ENCODE data around the gene ISOC2.
"Not testable (repeated sequence)": the region's sequence is repeated elsewhere in the genome, so short reads cannot be mapped to it uniquely, and the experiment has no call there.

ISOC2 gene

GRCh38 chr19:55456347-55456746, 5.1 kb downstream of the ISOC2 start:
- DNase-seq = no peak
- Histone ChIP-seq H3K4me1 (ENCODE audit: control insufficient read depth, insufficient read depth, low read length, poor library complexity, severe bottlenecking) (peaks cover 20% of the 10 kb centered on the region), H3K4me3 (ENCODE audit: insufficient read depth, low read depth, low read length, poor library complexity, severe bottlenecking) (no peak overlapping the region), H3K36me3 (ENCODE audit: control insufficient read depth, insufficient read depth, low read length) (no peaks in the 10 kb centered on the region), H3K27me3 (replicated peaks; ENCODE audit: control insufficient read depth, insufficient read depth, low read length, poor library complexity, severe bottlenecking) (peaks cover 12% of the 10 kb centered on the region), H3K27ac (ENCODE audit: insufficient read depth, low read length, poor library complexity, severe bottlenecking) (no peak overlapping the region), H3K9me3 (ENCODE audit: control insufficient read depth, low read length) (no peaks in the 10 kb centered on the region)

- Histone ChIP-seq H3K4me3 (ENCODE audit: insufficient read depth, low read depth, low read length, poor library complexity, severe bottlenecking) (no peak overlapping the region), H3K4me1 (ENCODE audit: control insufficient read depth, insufficient read depth, low read length, poor library complexity, severe bottlenecking) (peaks cover 15% of the 10 kb centered on the region), H3K27ac (ENCODE audit: insufficient read depth, low read length, poor library complexity, severe bottlenecking) (no peak overlapping the region), H3K36me3 (ENCODE audit: control insufficient read depth, insufficient read depth, low read length) (no peaks in the 10 kb centered on the region), H3K9me3 (ENCODE audit: control insufficient read depth, low read length) (no peaks in the 10 kb centered on the region), H3K27me3 (replicated peaks; ENCODE audit: control insufficient read depth, insufficient read depth, low read length, poor library complexity, severe bottlenecking) (peaks cover 15% of the 10 kb centered on the region)
- no peak for DNase-seq
Observed at GRCh38 chr19:55455576-55456235, 5.7 kb downstream of the ISOC2 start.

- H3K9me3 ChIP-seq (ENCODE audit: control insufficient read depth, low read length) = no peaks in the 10 kb centered on the region
- H3K27me3 ChIP-seq (replicated peaks; ENCODE audit: control insufficient read depth, insufficient read depth, low read length, poor library complexity, severe bottlenecking) = peaks cover 22% of the 10 kb centered on the region
- peaks cover 13% of the 10 kb centered on the region for H3K4me1 ChIP-seq (ENCODE audit: control insufficient read depth, insufficient read depth, low read length, poor library complexity, severe bottlenecking)
- no peak overlapping the region for H3K4me3 ChIP-seq (ENCODE audit: insufficient read depth, low read depth, low read length, poor library complexity, severe bottlenecking)
- H3K36me3 ChIP-seq (ENCODE audit: control insufficient read depth, insufficient read depth, low read length) = no peaks in the 10 kb centered on the region
- no peak for DNase-seq
- no peak overlapping the region for H3K27ac ChIP-seq (ENCODE audit: insufficient read depth, low read length, poor library complexity, severe bottlenecking)
Observed at GRCh38 chr19:55454787-55455243, 6.6 kb downstream of the ISOC2 start.

GRCh38 chr19:55453511-55454260, 7.8 kb downstream of the ISOC2 start:
- no peaks in the 10 kb centered on the region for H3K36me3 ChIP-seq (ENCODE audit: control insufficient read depth, insufficient read depth, low read length)
- peaks cover 25% of the 10 kb centered on the region for H3K27me3 ChIP-seq (replicated peaks; ENCODE audit: control insufficient read depth, insufficient read depth, low read length, poor library complexity, severe bottlenecking)
- peaks cover 13% of the 10 kb centered on the region for H3K4me1 ChIP-seq (ENCODE audit: control insufficient read depth, insufficient read depth, low read length, poor library complexity, severe bottlenecking)
- DNase-seq = no peak
- no peak overlapping the region for H3K27ac ChIP-seq (ENCODE audit: insufficient read depth, low read length, poor library complexity, severe bottlenecking)
- H3K9me3 ChIP-seq (ENCODE audit: control insufficient read depth, low read length) = no peaks in the 10 kb centered on the region
- H3K4me3 ChIP-seq (ENCODE audit: insufficient read depth, low read depth, low read length, poor library complexity, severe bottlenecking) = no peak overlapping the region

GRCh38 chr19:55452749-55453346, 8.6 kb downstream of the ISOC2 start:
- Histone ChIP-seq H3K4me1 (ENCODE audit: control insufficient read depth, insufficient read depth, low read length, poor library complexity, severe bottlenecking) (peaks cover 13% of the 10 kb centered on the region), H3K27ac (ENCODE audit: insufficient read depth, low read length, poor library complexity, severe bottlenecking) (no peak overlapping the region), H3K9me3 (ENCODE audit: control insufficient read depth, low read length) (no peaks in the 10 kb centered on the region), H3K4me3 (ENCODE audit: insufficient read depth, low read depth, low read length, poor library complexity, severe bottlenecking) (no peak overlapping the region), H3K27me3 (replicated peaks; ENCODE audit: control insufficient read depth, insufficient read depth, low read length, poor library complexity, severe bottlenecking) (peaks cover 25% of the 10 kb centered on the region), H3K36me3 (ENCODE audit: control insufficient read depth, insufficient read depth, low read length) (no peaks in the 10 kb centered on the region)
- no peak for DNase-seq

GRCh38 chr19:55451965-55452748, 9.3 kb downstream of the ISOC2 start:
- Histone ChIP-seq H3K4me3 (ENCODE audit: insufficient read depth, low read depth, low read length, poor library complexity, severe bottlenecking) (peak overlapping the region; percentile 33), H3K27me3 (replicated peaks; ENCODE audit: control insufficient read depth, insufficient read depth, low read length, poor library complexity, severe bottlenecking) (peaks cover 25% of the 10 kb centered on the region), H3K36me3 (ENCODE audit: control insufficient read depth, insufficient read depth, low read length) (no peaks in the 10 kb centered on the region), H3K27ac (ENCODE audit: insufficient read depth, low read length, poor library complexity, severe bottlenecking) (no peak overlapping the region), H3K9me3 (ENCODE audit: control insufficient read depth, low read length) (no peaks in the 10 kb centered on the region), H3K4me1 (ENCODE audit: control insufficient read depth, insufficient read depth, low read length, poor library complexity, severe bottlenecking) (peaks cover 13% of the 10 kb centered on the region)
- no peak for DNase-seq

- no peaks in the 10 kb centered on the region for H3K9me3 ChIP-seq (ENCODE audit: control insufficient read depth, low read length)
- H3K4me3 ChIP-seq (ENCODE audit: insufficient read depth, low read depth, low read length, poor library complexity, severe bottlenecking) = no peak overlapping the region
- no peak overlapping the region for H3K27ac ChIP-seq (ENCODE audit: insufficient read depth, low read length, poor library complexity, severe bottlenecking)
- peaks cover 25% of the 10 kb centered on the region for H3K27me3 ChIP-seq (replicated peaks; ENCODE audit: control insufficient read depth, insufficient read depth, low read length, poor library complexity, severe bottlenecking)
- no peak for DNase-seq
- peaks cover 13% of the 10 kb centered on the region for H3K4me1 ChIP-seq (ENCODE audit: control insufficient read depth, insufficient read depth, low read length, poor library complexity, severe bottlenecking)
- no peaks in the 10 kb centered on the region for H3K36me3 ChIP-seq (ENCODE audit: control insufficient read depth, insufficient read depth, low read length)
Observed at GRCh38 chr19:55451163-55451964, 10.1 kb downstream of the ISOC2 start.

GRCh38 chr19:55449469-55449868, 12.0 kb downstream of the ISOC2 start:
- H3K27me3 ChIP-seq (replicated peaks; ENCODE audit: control insufficient read depth, insufficient read depth, low read length, poor library complexity, severe bottlenecking) = peaks cover 25% of the 10 kb centered on the region
- peaks cover 13% of the 10 kb centered on the region for H3K4me1 ChIP-seq (ENCODE audit: control insufficient read depth, insufficient read depth, low read length, poor library complexity, severe bottlenecking)
- H3K27ac ChIP-seq (ENCODE audit: insufficient read depth, low read length, poor library complexity, severe bottlenecking) = no peak overlapping the region
- DNase-seq = no peak
- no peaks in the 10 kb centered on the region for H3K36me3 ChIP-seq (ENCODE audit: control insufficient read depth, insufficient read depth, low read length)
- no peaks in the 10 kb centered on the region for H3K9me3 ChIP-seq (ENCODE audit: control insufficient read depth, low read length)
- H3K4me3 ChIP-seq (ENCODE audit: insufficient read depth, low read depth, low read length, poor library complexity, severe bottlenecking) = no peak overlapping the region

GRCh38 chr19:55448175-55448490, 13.3 kb downstream of the ISOC2 start:
- Histone ChIP-seq H3K27me3 (replicated peaks; ENCODE audit: control insufficient read depth, insufficient read depth, low read length, poor library complexity, severe bottlenecking) (peaks cover 39% of the 10 kb centered on the region), H3K4me1 (ENCODE audit: control insufficient read depth, insufficient read depth, low read length, poor library complexity, severe bottlenecking) (peaks cover 13% of the 10 kb centered on the region)
- H3K36me3 ChIP-seq (ENCODE audit: control insufficient read depth, insufficient read depth, low read length); H3K4me3 ChIP-seq (ENCODE audit: insufficient read depth, low read depth, low read length, poor library complexity, severe bottlenecking); DNase-seq; H3K9me3 ChIP-seq (ENCODE audit: control insufficient read depth, low read length); H3K27ac ChIP-seq (ENCODE audit: insufficient read depth, low read length, poor library complexity, severe bottlenecking): not testable (repeated sequence)
